ENCODE data around the gene CRIP3. TPM values are rescaled to one million over a fixed set of nuclear protein-coding genes. Genes with fewer than 3 reads are reported as not detected.

Gene CRIP3
- total and polyA plus RNA-seq, 2 of the 13 experiments (the other 11 are each of a cell fraction or from before 2014, with no cell fraction given): 6.3 to 9.3 TPM

GRCh38 chr6:43267619-43268354 lies 40.8 kb downstream of the CRIP3 start (continued):
- TF ChIP-seq, protein P1, sequence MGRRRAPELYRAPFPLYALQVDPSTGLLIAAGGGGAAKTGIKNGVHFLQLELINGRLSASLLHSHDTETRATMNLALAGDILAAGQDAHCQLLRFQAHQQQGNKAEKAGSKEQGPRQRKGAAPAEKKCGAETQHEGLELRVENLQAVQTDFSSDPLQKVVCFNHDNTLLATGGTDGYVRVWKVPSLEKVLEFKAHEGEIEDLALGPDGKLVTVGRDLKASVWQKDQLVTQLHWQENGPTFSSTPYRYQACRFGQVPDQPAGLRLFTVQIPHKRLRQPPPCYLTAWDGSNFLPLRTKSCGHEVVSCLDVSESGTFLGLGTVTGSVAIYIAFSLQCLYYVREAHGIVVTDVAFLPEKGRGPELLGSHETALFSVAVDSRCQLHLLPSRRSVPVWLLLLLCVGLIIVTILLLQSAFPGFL (CRISPR knock-in tag; IDR thresholded peaks at IDR 0.05): no peak; the same call in 1 of the 2 replicates
- TF ChIP-seq ZNF616 (CRISPR knock-in tag; IDR thresholded peaks at IDR 0.05; ENCODE audit: low read depth): peak; percentile 94
- TF ChIP-seq ADNP (CRISPR knock-in tag; IDR thresholded peaks at IDR 0.05): no peak
- no peak for TF ChIP-seq MTF2 (CRISPR knock-in tag; IDR thresholded peaks at IDR 0.05; ENCODE audit: borderline replicate concordance)
- TF ChIP-seq ZNF331 (CRISPR knock-in tag; IDR thresholded peaks at IDR 0.05): peak; percentile 99
- TF ChIP-seq, protein P2, sequence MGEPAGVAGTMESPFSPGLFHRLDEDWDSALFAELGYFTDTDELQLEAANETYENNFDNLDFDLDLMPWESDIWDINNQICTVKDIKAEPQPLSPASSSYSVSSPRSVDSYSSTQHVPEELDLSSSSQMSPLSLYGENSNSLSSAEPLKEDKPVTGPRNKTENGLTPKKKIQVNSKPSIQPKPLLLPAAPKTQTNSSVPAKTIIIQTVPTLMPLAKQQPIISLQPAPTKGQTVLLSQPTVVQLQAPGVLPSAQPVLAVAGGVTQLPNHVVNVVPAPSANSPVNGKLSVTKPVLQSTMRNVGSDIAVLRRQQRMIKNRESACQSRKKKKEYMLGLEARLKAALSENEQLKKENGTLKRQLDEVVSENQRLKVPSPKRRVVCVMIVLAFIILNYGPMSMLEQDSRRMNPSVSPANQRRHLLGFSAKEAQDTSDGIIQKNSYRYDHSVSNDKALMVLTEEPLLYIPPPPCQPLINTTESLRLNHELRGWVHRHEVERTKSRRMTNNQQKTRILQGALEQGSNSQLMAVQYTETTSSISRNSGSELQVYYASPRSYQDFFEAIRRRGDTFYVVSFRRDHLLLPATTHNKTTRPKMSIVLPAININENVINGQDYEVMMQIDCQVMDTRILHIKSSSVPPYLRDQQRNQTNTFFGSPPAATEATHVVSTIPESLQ (CRISPR knock-in tag; conservative IDR thresholded peaks at IDR 0.05): peak; percentile 89
- peak; percentile 100 for TF ChIP-seq HNF4A (CRISPR knock-in tag; IDR thresholded peaks at IDR 0.05)
- TF ChIP-seq ZNF639 (CRISPR knock-in tag; conservative IDR thresholded peaks at IDR 0.05): peak; percentile 95
